ENCODE data around the gene IL34.

IL34 gene

DNA sequence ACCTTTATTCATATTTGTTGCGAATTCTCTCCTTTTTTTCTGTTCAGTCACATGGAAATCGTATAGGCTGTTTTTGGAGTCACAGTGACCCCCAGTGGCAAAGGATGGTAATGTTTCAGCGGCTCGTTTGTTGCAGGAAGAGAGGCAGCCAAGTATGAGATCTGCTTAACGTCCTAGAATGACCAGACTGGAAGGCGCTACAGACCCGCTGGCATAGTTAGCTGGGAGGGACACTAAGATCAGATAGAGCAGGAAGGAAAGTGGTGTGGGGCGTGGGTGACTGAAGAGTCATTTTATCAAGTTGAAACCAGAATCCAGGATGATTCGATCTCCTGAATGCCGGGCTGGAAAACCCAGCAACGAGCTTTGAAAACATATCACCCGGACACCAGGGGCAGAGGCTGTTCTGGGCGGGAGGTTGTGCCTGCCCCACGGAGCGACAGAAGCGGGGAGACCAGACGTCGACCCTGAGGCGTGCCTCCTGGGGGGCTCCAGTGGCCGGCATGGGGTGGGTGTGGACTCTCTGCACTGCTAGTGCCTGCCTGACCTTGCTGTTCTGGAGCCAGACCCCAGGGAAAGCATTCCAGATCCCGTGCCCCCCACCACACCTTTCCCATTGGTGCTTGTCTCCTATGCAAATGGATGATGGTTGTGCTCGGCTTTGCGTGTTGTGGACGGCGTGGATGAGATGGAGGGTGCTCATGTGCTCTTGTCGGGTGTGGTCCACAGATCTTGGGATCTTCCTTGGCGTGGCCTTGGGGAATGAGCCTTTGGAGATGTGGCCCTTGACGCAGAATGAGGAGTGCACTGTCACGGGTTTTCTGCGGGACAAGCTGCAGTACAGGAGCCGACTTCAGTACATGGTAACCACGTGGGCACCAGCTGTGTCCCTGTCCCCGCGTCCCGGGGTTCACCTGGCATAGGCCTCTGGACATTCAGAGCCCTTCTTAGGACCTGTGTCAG, 7.7 kb downstream of the IL34 start:
- Histone ChIP-seq H3K79me2 (ENCODE audit: low read length) (no peaks in the 10 kb centered on the region), H3K27ac (ENCODE audit: low read length) (no peak overlapping the region), H3K4me1 (ENCODE audit: low read length) (peaks cover 5% of the 10 kb centered on the region; the same call in 1 of the 2 replicates), H3K27me3 (ENCODE audit: low read depth, low read length) (no peaks in the 10 kb centered on the region), H3K9ac (ENCODE audit: low read length) (peak overlapping the region; percentile 42), H3K36me3 (replicated peaks; ENCODE audit: low read depth, low read length) (no peaks in the 10 kb centered on the region), H3K9me3 (ENCODE audit: insufficient read depth, low read length) (no peaks in the 10 kb centered on the region), H4K20me1 (ENCODE audit: insufficient read depth, low read length) (no peaks in the 10 kb centered on the region), H3K4me3 (ENCODE audit: low read length) (peak overlapping the region; percentile 72), H3K4me2 (ENCODE audit: low read length) (peak overlapping the region; percentile 79), H2AFZ (ENCODE audit: low read depth, low read length) (peak overlapping the region; percentile 92)
- TF ChIP-seq, protein P1, sequence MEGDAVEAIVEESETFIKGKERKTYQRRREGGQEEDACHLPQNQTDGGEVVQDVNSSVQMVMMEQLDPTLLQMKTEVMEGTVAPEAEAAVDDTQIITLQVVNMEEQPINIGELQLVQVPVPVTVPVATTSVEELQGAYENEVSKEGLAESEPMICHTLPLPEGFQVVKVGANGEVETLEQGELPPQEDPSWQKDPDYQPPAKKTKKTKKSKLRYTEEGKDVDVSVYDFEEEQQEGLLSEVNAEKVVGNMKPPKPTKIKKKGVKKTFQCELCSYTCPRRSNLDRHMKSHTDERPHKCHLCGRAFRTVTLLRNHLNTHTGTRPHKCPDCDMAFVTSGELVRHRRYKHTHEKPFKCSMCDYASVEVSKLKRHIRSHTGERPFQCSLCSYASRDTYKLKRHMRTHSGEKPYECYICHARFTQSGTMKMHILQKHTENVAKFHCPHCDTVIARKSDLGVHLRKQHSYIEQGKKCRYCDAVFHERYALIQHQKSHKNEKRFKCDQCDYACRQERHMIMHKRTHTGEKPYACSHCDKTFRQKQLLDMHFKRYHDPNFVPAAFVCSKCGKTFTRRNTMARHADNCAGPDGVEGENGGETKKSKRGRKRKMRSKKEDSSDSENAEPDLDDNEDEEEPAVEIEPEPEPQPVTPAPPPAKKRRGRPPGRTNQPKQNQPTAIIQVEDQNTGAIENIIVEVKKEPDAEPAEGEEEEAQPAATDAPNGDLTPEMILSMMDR (IDR thresholded peaks at IDR 0.05; ENCODE audit: low read depth, low read length) = peak; percentile 91
- TF ChIP-seq EZH2phosphoT487 (IDR thresholded peaks at IDR 0.05; ENCODE audit: low read depth) = no peak

- peaks cover 5% of the 10 kb centered on the region; the same call in 1 of the 2 replicates for H3K4me1 ChIP-seq (ENCODE audit: low read length)
- H3K4me3 ChIP-seq (ENCODE audit: low read length) = no peak overlapping the region
- no peaks in the 10 kb centered on the region for H4K20me1 ChIP-seq (ENCODE audit: insufficient read depth, low read length)
- TF ChIP-seq EZH2phosphoT487 (IDR thresholded peaks at IDR 0.05; ENCODE audit: low read depth) = no peak
- TF ChIP-seq, protein P1 (IDR thresholded peaks at IDR 0.05; ENCODE audit: low read depth, low read length) = no peak
- H3K36me3 ChIP-seq (replicated peaks; ENCODE audit: low read depth, low read length) = no peaks in the 10 kb centered on the region
- H3K27me3 ChIP-seq (ENCODE audit: low read depth, low read length) = no peaks in the 10 kb centered on the region
- H3K4me2 ChIP-seq (ENCODE audit: low read length) = no peak overlapping the region
- H3K27ac ChIP-seq (ENCODE audit: low read length) = no peak overlapping the region
- no peaks in the 10 kb centered on the region for H3K9me3 ChIP-seq (ENCODE audit: insufficient read depth, low read length)
- H2AFZ ChIP-seq (ENCODE audit: low read depth, low read length) = no peak overlapping the region
- no peak overlapping the region for H3K9ac ChIP-seq (ENCODE audit: low read length)
- no peaks in the 10 kb centered on the region for H3K79me2 ChIP-seq (ENCODE audit: low read length)
These were observed 9.8 kb downstream of the IL34 start for GRCh38 chr16:70656065-70656711.

- H2AFZ ChIP-seq (ENCODE audit: low read depth, low read length) = no peak overlapping the region
- TF ChIP-seq EZH2phosphoT487 (IDR thresholded peaks at IDR 0.05; ENCODE audit: low read depth) = no peak
- TF ChIP-seq, protein P1 (IDR thresholded peaks at IDR 0.05; ENCODE audit: low read depth, low read length) = no peak
These were observed 10.4 kb downstream of the IL34 start for GRCh38 chr16:70656712-70657263.

GRCh38 chr16:70657956-70658355, 11.6 kb downstream of the IL34 start:
- TF ChIP-seq EZH2phosphoT487 (IDR thresholded peaks at IDR 0.05; ENCODE audit: low read depth) = no peak
- TF ChIP-seq, protein P1 (IDR thresholded peaks at IDR 0.05; ENCODE audit: low read depth, low read length) = no peak
- Histone ChIP-seq H3K4me2 (ENCODE audit: low read length) (no peak overlapping the region), H2AFZ (ENCODE audit: low read depth, low read length) (no peak overlapping the region), H3K79me2 (ENCODE audit: low read length) (no peaks in the 10 kb centered on the region), H4K20me1 (ENCODE audit: insufficient read depth, low read length) (no peaks in the 10 kb centered on the region), H3K9ac (ENCODE audit: low read length) (no peak overlapping the region), H3K4me3 (ENCODE audit: low read length) (no peak overlapping the region), H3K36me3 (replicated peaks; ENCODE audit: low read depth, low read length) (no peaks in the 10 kb centered on the region), H3K27ac (ENCODE audit: low read length) (no peak overlapping the region), H3K27me3 (ENCODE audit: low read depth, low read length) (no peaks in the 10 kb centered on the region), H3K4me1 (ENCODE audit: low read length) (peaks cover 5% of the 10 kb centered on the region; the same call in 1 of the 2 replicates), H3K9me3 (ENCODE audit: insufficient read depth, low read length) (no peaks in the 10 kb centered on the region)

More at GRCh38 chr16:70656712-70657263, 10.4 kb downstream of the IL34 start:
- no peak overlapping the region for H3K4me2 ChIP-seq (ENCODE audit: low read length)
- H3K36me3 ChIP-seq (replicated peaks; ENCODE audit: low read depth, low read length) = no peaks in the 10 kb centered on the region
- H4K20me1 ChIP-seq (ENCODE audit: insufficient read depth, low read length) = no peaks in the 10 kb centered on the region
- no peak overlapping the region for H3K27ac ChIP-seq (ENCODE audit: low read length)
- H3K27me3 ChIP-seq (ENCODE audit: low read depth, low read length) = no peaks in the 10 kb centered on the region
- H3K9me3 ChIP-seq (ENCODE audit: insufficient read depth, low read length) = no peaks in the 10 kb centered on the region
- H3K79me2 ChIP-seq (ENCODE audit: low read length) = no peaks in the 10 kb centered on the region
- peaks cover 5% of the 10 kb centered on the region; the same call in 1 of the 2 replicates for H3K4me1 ChIP-seq (ENCODE audit: low read length)
- no peak overlapping the region for H3K9ac ChIP-seq (ENCODE audit: low read length)
- no peak overlapping the region for H3K4me3 ChIP-seq (ENCODE audit: low read length)
